A549 (cell line): Measurements from ENCODE around the gene P2RY1. TPM values are rescaled to one million over a fixed set of nuclear protein-coding genes. Genes with fewer than 3 reads are reported as not detected.
"Not testable (repeated sequence)": the region's sequence is repeated elsewhere in the genome, so short reads cannot be mapped to it uniquely, and the experiment has no call there.

Experiments used
- ATAC-seq, 2 experiments: fragments of 200-7000 bp in 1 of 2; fragments of >200 bp in 1 of 2; cut with Nextera tagmentation in 1 of 2; cut with Tn5 transposase in 1 of 2; 3 replicates each; pipeline versions ENCODE4 v1.8.0 to v1.9.1; 2018 to 2020; ENCODE audit warnings: mild to moderate bottlenecking in 1 of 2, moderate library complexity in 1 of 2
- CTCF ChIA-PET: fragments of 300-600 bp; sonication (Branson Sonifier 250); formaldehyde crosslinking; extraction: SDS; loops from one replicate; lab custom pipeline; 2021; ENCODE audit warnings: antibody characterized with exemption, inconsistent platforms; lab: Yijun Ruan, JAX
- POLR2A ChIA-PET: fragments of 350-600 bp; formaldehyde crosslinking; extraction: SDS; loops from one replicate; lab custom pipeline; 2021; ENCODE audit warnings: antibody characterized with exemption, inconsistent platforms; lab: Yijun Ruan, JAX
- DNase-seq, 2 experiments: peaks; one replicate each; pipeline versions ENCODE4 v3.0.0 to v3.0.0-alpha.2; 2011 to 2016; ENCODE audit warnings: low read depth in 1 of 2, low spot score in 1 of 2
- FAIRE-seq: peaks from 2 replicates; lab custom pipeline; 2011; peaks lifted over from hg19 to GRCh38; lab: Jason Lieb, UNC
- H3K27ac ChIP-seq, 2 experiments: fragments of >200 bp; sonication (Bioruptor Twin); formaldehyde crosslinking; 3 replicates each; pipeline ENCODE4 v1.5.1; 2016 to 2017
- H3K4me1 ChIP-seq: fragments of >200 bp; sonication (Bioruptor Twin); formaldehyde crosslinking; 3 replicates; pipeline ENCODE4 v1.6.1; 2016
- H3K4me2 ChIP-seq: fragments of >200 bp; sonication (Bioruptor Twin); formaldehyde crosslinking; 3 replicates; pipeline ENCODE4 v1.6.1; 2016
- H3K4me3 ChIP-seq: fragments of >200 bp; sonication (Bioruptor Twin); formaldehyde crosslinking; 3 replicates; pipeline ENCODE4 v1.5.1; 2016
- H3K9me3 ChIP-seq: fragments of >200 bp; sonication (Bioruptor Twin); formaldehyde crosslinking; 3 replicates; pipeline ENCODE4 v1.6.1; 2016
- BHLHE40 ChIP-seq: IDR thresholded peaks from 2 replicates; pipeline ENCODE4 v1.6.1; 2012; ENCODE audit warnings: low read depth, low read length, inconsistent platforms
- CEBPB ChIP-seq, 2 experiments: fragments of >200 bp in 1 of 2; sonication (Bioruptor Twin) in 1 of 2; formaldehyde crosslinking in 1 of 2; IDR thresholded peaks; 2 replicates each; pipeline ENCODE4 v1.6.1; 2012 to 2016
- CHD4 ChIP-seq: fragments of 200-600 bp; sonication (generic); IDR thresholded peaks from 2 replicates; pipeline ENCODE4 v1.6.1; 2016; ENCODE audit warnings: antibody characterized with exemption, mild to moderate bottlenecking, borderline replicate concordance
- FOSB ChIP-seq: fragments of 250-450 bp; sonication (Bioruptor Pico); IDR thresholded peaks from 2 replicates; pipeline ENCODE4 v1.5.0; 2020; ENCODE audit warnings: mild to moderate bottlenecking, moderate library complexity
- GATA3 ChIP-seq: IDR thresholded peaks from 2 replicates; pipeline ENCODE4 v1.6.1; 2012; ENCODE audit warnings: borderline replicate concordance
- HDAC2 ChIP-seq: fragments of 200-600 bp; sonication (generic); IDR thresholded peaks from 2 replicates; pipeline ENCODE4 v1.6.1; 2016
- HOXA7 ChIP-seq: fragments of 250-450 bp; sonication (Bioruptor Pico); IDR thresholded peaks from 2 replicates; pipeline ENCODE4 v1.5.0; 2020; ENCODE audit warnings: mild to moderate bottlenecking, moderate library complexity
- HOXB13 ChIP-seq: fragments of 250-450 bp; sonication (Bioruptor Pico); IDR thresholded peaks from 2 replicates; pipeline ENCODE4 v1.5.0; 2020; ENCODE audit warnings: low read depth, mild to moderate bottlenecking, moderate library complexity
- JUNB ChIP-seq: fragments of >200 bp; sonication (Bioruptor Twin); formaldehyde crosslinking; IDR thresholded peaks from 2 replicates; pipeline ENCODE4 v1.6.1; 2016
- MAFK ChIP-seq: fragments of 450-650 bp; IDR thresholded peaks from 2 replicates; pipeline ENCODE4 v1.6.1; 2014; ENCODE audit not compliant: partially characterized antibody
- NFE2L2 ChIP-seq: fragments of 150-350 bp; conservative IDR thresholded peaks from 2 replicates; pipeline ENCODE4 v1.6.1; 2014; ENCODE audit warnings: low read length
- POLR2AphosphoS2 ChIP-seq: conservative IDR thresholded peaks from 2 replicates; pipeline ENCODE4 v1.6.1; 2012; ENCODE audit warnings: low read length, improper control_type of control experiment, inconsistent platforms
- RFX5 ChIP-seq: fragments of 450-650 bp; IDR thresholded peaks from 2 replicates; pipeline ENCODE4 v1.7.1; 2014; ENCODE audit warnings: antibody characterized with exemption, mild to moderate bottlenecking, moderate library complexity
- ZFP36 ChIP-seq: fragments of 450-650 bp; IDR thresholded peaks from 2 replicates; pipeline ENCODE4 v1.6.1; 2014; ENCODE audit warnings: borderline replicate concordance; ENCODE audit not compliant: partially characterized antibody
- WGBS: methylation state at CpG from one replicate; pipeline ENCODE4 v1.1.6; 2017; ENCODE audit errors: missing lambda C conversion rate; 5-methylcytosine and 5-hydroxymethylcytosine counted together
- polyA plus RNA-seq, 4 experiments: library from polyadenylated mRNA; depleted of rRNA in 3 of 4; stranded (reverse); fragments of >200 nt; fragmentation: RNase III in 1 of 4; extraction: RNeasy Plus Mini Kit Qiagen cat#74134 plus additional on column Dnase treatment in 1 of 4; gene quantifications; 2 replicates in 3 of 4; 3 replicates in 1 of 4; pipeline ENCODE4 v1.2.3, GENCODE V29; 2011 to 2017
- TF ChIP-seq, protein P1 (sequence below): IDR thresholded peaks from 2 replicates; pipeline ENCODE4 v1.6.1; 2012
- TF ChIP-seq, protein P2 (sequence below): fragments of >200 bp; sonication (Bioruptor Twin); formaldehyde crosslinking; IDR thresholded peaks from 3 replicates; pipeline ENCODE4 v1.6.1; 2016
- TF ChIP-seq, protein P3 (sequence below): IDR thresholded peaks from 2 replicates; pipeline ENCODE4 v1.6.1; 2012

P2RY1 gene
- polyA plus RNA-seq, 2 of the 4 experiments (the other 2 are of a cell fraction) = 0.17 to 0.35 TPM

DNA sequence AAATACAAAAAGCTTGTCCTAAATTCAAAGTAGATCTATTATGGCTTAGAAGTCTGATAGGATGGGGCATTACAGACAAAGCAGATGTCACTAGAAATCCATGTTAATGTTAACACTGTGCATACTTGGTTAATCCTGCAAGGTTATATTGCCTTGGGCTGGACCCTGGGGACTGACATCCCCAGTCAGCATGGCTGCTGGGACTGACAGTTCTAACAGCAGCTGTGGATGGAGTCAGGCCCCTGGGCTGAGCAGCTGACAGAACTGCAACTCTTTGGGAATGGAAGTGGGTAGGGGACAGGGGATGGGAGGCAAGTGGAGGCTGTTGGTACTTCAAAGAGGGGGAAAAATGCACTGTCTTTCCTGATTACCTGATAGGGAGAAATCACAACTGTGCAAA lies 7.5 kb downstream of the P2RY1 start:
- ChIA-PET POLR2A (no interaction called here), CTCF (no interaction called here)
- Histone ChIP-seq H3K4me3 (no peak overlapping the region), H3K4me1 (no peaks in the 10 kb centered on the region), H3K9me3 (peaks cover 5% of the 10 kb centered on the region; the same call in 1 of the 3 replicates), H3K27ac (no peak overlapping the region), H3K4me2 (no peak overlapping the region)
- no peak for DNase-seq
- ATAC-seq = no peak
- FAIRE-seq = no peak
- TF ChIP-seq HDAC2 (no peak), NFE2L2 (no peak), MAFK (no peak), RFX5 (no peak), FOSB (CRISPR knock-in tag) (no peak)

DNA sequence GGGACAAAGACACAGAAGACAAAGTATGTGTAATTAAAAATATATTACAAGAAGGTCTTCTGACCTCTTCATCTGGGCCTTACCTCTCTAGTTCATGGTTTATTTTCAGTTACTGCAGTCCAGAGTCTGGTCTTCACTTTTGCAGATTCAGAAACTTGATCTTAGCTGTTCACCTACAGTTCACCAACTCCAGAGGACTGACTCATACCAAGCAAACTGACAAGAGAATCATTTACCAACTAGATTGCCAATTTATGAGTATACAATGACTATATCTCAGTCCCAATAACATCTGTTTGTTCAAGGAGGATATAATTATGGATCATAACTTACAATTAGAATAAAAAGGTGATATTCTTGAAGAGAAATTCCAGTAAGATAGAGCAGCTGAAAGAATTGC lies 9.0 kb downstream of the P2RY1 start:
- no peaks in the 10 kb centered on the region for H3K4me1 ChIP-seq
- no peak overlapping the region for H3K4me3 ChIP-seq
- FAIRE-seq = no peak
- H3K27ac ChIP-seq = no peak overlapping the region
- CTCF ChIA-PET = no interaction called here
- POLR2A ChIA-PET = no interaction called here
- no peak for TF ChIP-seq POLR2AphosphoS2
- TF ChIP-seq BHLHE40 = no peak
- TF ChIP-seq, protein P1, sequence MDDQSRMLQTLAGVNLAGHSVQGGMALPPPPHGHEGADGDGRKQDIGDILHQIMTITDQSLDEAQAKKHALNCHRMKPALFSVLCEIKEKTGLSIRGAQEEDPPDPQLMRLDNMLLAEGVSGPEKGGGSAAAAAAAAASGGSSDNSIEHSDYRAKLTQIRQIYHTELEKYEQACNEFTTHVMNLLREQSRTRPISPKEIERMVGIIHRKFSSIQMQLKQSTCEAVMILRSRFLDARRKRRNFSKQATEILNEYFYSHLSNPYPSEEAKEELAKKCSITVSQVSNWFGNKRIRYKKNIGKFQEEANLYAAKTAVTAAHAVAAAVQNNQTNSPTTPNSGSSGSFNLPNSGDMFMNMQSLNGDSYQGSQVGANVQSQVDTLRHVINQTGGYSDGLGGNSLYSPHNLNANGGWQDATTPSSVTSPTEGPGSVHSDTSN = no peak
- no peak for TF ChIP-seq HOXA7 (CRISPR knock-in tag)
- TF ChIP-seq, protein P2, sequence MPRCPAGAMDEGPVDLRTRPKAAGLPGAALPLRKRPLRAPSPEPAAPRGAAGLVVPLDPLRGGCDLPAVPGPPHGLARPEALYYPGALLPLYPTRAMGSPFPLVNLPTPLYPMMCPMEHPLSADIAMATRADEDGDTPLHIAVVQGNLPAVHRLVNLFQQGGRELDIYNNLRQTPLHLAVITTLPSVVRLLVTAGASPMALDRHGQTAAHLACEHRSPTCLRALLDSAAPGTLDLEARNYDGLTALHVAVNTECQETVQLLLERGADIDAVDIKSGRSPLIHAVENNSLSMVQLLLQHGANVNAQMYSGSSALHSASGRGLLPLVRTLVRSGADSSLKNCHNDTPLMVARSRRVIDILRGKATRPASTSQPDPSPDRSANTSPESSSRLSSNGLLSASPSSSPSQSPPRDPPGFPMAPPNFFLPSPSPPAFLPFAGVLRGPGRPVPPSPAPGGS = no peak
- no peak for TF ChIP-seq GATA3
- TF ChIP-seq, protein P3, sequence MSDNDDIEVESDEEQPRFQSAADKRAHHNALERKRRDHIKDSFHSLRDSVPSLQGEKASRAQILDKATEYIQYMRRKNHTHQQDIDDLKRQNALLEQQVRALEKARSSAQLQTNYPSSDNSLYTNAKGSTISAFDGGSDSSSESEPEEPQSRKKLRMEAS = no peak
- TF ChIP-seq HOXB13 = no peak
- no peak for TF ChIP-seq MAFK
- no peak for TF ChIP-seq ZFP36
- no peak for TF ChIP-seq CHD4
- no peak for TF ChIP-seq CEBPB (IDR thresholded peaks at IDR 0.05)
- no peak for TF ChIP-seq JUNB
- H3K4me2 ChIP-seq = no peak overlapping the region
- no peak for DNase-seq
- no peak for ATAC-seq
- H3K9me3 ChIP-seq = peaks cover 5% of the 10 kb centered on the region; the same call in 1 of the 3 replicates

DNA sequence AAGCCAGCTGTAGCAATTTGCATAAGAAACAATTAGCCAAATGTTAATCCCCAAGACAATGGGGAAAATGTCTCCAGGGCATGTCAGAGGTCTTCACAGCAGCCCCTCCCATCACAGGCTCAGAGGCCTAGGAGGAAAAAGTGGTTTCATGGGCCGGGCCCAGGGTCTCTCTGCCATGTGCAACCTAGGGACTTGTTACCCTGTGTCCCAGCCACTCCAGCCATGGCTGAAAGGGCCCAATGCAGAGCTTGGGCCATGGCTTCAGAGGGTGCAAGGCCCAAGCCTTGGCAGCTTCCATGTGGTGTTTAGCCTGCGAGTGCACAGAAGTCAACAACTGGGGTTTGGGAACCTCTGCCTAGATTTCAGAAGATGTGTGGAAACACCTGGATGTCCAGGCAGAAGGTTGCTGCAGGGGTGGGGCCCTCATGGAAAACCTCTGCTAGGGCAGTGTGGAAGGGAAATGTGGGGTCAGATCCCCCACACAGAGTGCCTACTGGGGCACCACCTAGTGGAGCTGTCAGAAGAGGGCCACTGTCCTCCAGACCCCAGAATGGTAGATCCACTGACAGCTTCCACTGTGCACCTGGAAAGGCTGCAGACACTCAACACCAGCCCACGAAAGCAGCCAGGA lies 11.8 kb downstream of the P2RY1 start:
- H3K27ac ChIP-seq, H3K9me3 ChIP-seq, H3K4me3 ChIP-seq, FAIRE-seq, DNase-seq, H3K4me2 ChIP-seq, POLR2A ChIA-PET, ATAC-seq, H3K4me1 ChIP-seq: not testable (repeated sequence)
- WGBS = 22% methylated on average over 3 of the region's 3 CpGs
- CTCF ChIA-PET = interaction anchor here (1.0 kb wide), 1 partner anchor 35 kb away, joined by 3 read pairs; no protein-coding TSS in a partner anchor

DNA sequence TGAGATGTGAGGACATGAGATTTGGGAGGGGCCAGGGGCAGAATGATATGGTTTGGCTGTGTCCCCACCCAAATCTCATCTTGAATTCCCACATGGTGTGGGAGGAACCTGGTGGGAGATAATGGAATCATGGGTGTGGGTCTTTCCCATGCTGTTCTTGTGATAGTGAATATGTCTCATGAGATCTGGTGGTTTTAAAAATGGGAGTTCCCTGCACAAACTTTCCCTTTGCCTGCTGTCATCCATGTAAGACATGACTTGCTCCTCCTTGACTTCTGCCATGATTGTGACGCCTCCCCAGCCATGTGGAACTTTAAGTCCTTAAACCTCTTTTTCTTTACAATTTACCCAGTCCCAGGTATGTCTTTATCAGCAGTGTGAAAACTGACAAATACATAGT lies 12.7 kb downstream of the P2RY1 start:
- DNase-seq, FAIRE-seq, H3K4me1 ChIP-seq, POLR2A ChIA-PET, H3K9me3 ChIP-seq, H3K4me3 ChIP-seq, H3K27ac ChIP-seq, ATAC-seq, H3K4me2 ChIP-seq: not testable (repeated sequence)
- CTCF ChIA-PET = interaction anchor here (1.0 kb wide), 1 partner anchor 36 kb away, joined by 3 read pairs; no protein-coding TSS in a partner anchor
- 30% methylated on average over 1 of the region's 1 CpG for WGBS
